Skeletal muscle tissue (tissue), 4 donors: ENCODE measurements around the gene MTRF1. TPM values are rescaled to one million over a fixed set of nuclear protein-coding genes. Genes with fewer than 3 reads are reported as not detected.
A peak's percentile ranks its signal among the peaks of the same experiment; 100 is the strongest.

ENCODE experiments used
- H3K27ac ChIP-seq: one replicate; pipeline ENCODE4 v1.7.0; 2013; ENCODE audit warnings: mild to moderate bottlenecking, low read depth, low read length, inconsistent platforms
- H3K27me3 ChIP-seq, 3 donors: one replicate each; pipeline ENCODE4 v1.7.0; 2013; ENCODE audit warnings: low read length in 3 of 3; ENCODE audit not compliant: control insufficient read depth in 3 of 3, insufficient read depth in 3 of 3
- H3K36me3 ChIP-seq, 3 donors: one replicate each; pipeline ENCODE4 v1.7.0; 2013; ENCODE audit warnings: low read length in 3 of 3; ENCODE audit not compliant: control insufficient read depth in 3 of 3, insufficient read depth in 3 of 3
- H3K4me1 ChIP-seq, 3 donors: one replicate each; pipeline ENCODE4 v1.7.0; 2013; ENCODE audit warnings: low read length in 3 of 3, mild to moderate bottlenecking in 3 of 3; ENCODE audit not compliant: control insufficient read depth in 3 of 3, insufficient read depth in 3 of 3
- H3K4me3 ChIP-seq, 3 donors: one replicate each; pipeline ENCODE4 v1.7.0; 2013; ENCODE audit warnings: low read length in 3 of 3
- H3K9ac ChIP-seq, 3 donors: one replicate each; pipeline ENCODE4 v1.7.0; 2013; ENCODE audit warnings: low read length in 3 of 3, mild to moderate bottlenecking in 3 of 3, moderate library complexity in 2 of 3, low read depth in 1 of 3
- H3K9me3 ChIP-seq, 3 donors: one replicate each; pipeline ENCODE4 v1.7.0; 2013; ENCODE audit warnings: low read length in 3 of 3; ENCODE audit not compliant: control insufficient read depth in 3 of 3
- total RNA-seq: library from RNA; depleted of rRNA; stranded (reverse); fragments of >200 nt; gene quantifications from one replicate; pipeline ENCODE4 v1.2.3, GENCODE V29; 2014
- donor health status: Osteomylitis.

MTRF1 gene
- total RNA-seq, 1 donor from 2014 or later, result 16.7 TPM

- Histone ChIP-seq H3K4me1 (no peaks in the 10 kb centered on the region), H3K4me3 (no peak overlapping the region), H3K9ac (no peak overlapping the region), H3K27me3 (no peaks in the 10 kb centered on the region), H3K36me3 (peaks cover 0 to 5% (median 3%) of the 10 kb centered on the region in 3 donors), H3K9me3 (peaks cover 0 to 2% (median 0%) of the 10 kb centered on the region in 3 donors), H3K27ac (no peak overlapping the region)
Observed at GRCh38 chr13:41212881-41213280, 50.5 kb downstream of the MTRF1 start.

- no peaks in the 10 kb centered on the region for H3K4me1 ChIP-seq
- no peak overlapping the region for H3K4me3 ChIP-seq
- H3K9me3 ChIP-seq, result peaks cover 0 to 2% (median 0%) of the 10 kb centered on the region in 3 donors
- no peak overlapping the region for H3K27ac ChIP-seq
- peaks cover 0 to 5% (median 3%) of the 10 kb centered on the region in 3 donors for H3K36me3 ChIP-seq
- no peaks in the 10 kb centered on the region for H3K27me3 ChIP-seq
- H3K9ac ChIP-seq, result no peak overlapping the region
Observed at GRCh38 chr13:41211062-41211461, 52.3 kb downstream of the MTRF1 start.

- H3K9me3 ChIP-seq, result peaks cover 0 to 2% (median 0%) of the 10 kb centered on the region in 3 donors
Observed at GRCh38 chr13:41206467-41206866, 56.9 kb downstream of the MTRF1 start.

GRCh38 chr13:41203810-41204209 lies 59.6 kb downstream of the MTRF1 start:
- Histone ChIP-seq H3K36me3 (no peaks in the 10 kb centered on the region), H3K4me1 (no peaks in the 10 kb centered on the region), H3K4me3 (no peak overlapping the region), H3K9me3 (peaks cover 0 to 2% (median 0%) of the 10 kb centered on the region in 3 donors), H3K9ac (no peak overlapping the region), H3K27ac (no peak overlapping the region), H3K27me3 (no peaks in the 10 kb centered on the region)

More at GRCh38 chr13:41206467-41206866, 56.9 kb downstream of the MTRF1 start:
- Histone ChIP-seq H3K36me3 (no peaks in the 10 kb centered on the region), H3K27ac (no peak overlapping the region), H3K4me3 (no peak overlapping the region), H3K27me3 (no peaks in the 10 kb centered on the region), H3K4me1 (no peaks in the 10 kb centered on the region), H3K9ac (no peak overlapping the region)

- Histone ChIP-seq H3K36me3 (no peaks in the 10 kb centered on the region), H3K27ac (no peak overlapping the region), H3K27me3 (no peaks in the 10 kb centered on the region), H3K9ac (no peak overlapping the region), H3K4me3 (no peak overlapping the region), H3K9me3 (no peaks in the 10 kb centered on the region), H3K4me1 (no peaks in the 10 kb centered on the region)
Observed at GRCh38 chr13:41200126-41200525, 63.2 kb downstream of the MTRF1 start.

- Histone ChIP-seq H3K9me3 (no peaks in the 10 kb centered on the region), H3K4me3 (no peak overlapping the region), H3K27me3 (no peaks in the 10 kb centered on the region), H3K9ac (no peak overlapping the region), H3K27ac (no peak overlapping the region), H3K4me1 (no peaks in the 10 kb centered on the region), H3K36me3 (no peaks in the 10 kb centered on the region)
Observed at GRCh38 chr13:41199526-41199925, 63.9 kb downstream of the MTRF1 start.

GRCh38 chr13:41199079-41199478 lies 64.3 kb downstream of the MTRF1 start:
- no peaks in the 10 kb centered on the region for H3K36me3 ChIP-seq
- H3K4me1 ChIP-seq, result peaks cover 0 to 2% (median 0%) of the 10 kb centered on the region in 3 donors
- no peaks in the 10 kb centered on the region for H3K9me3 ChIP-seq
- no peak overlapping the region for H3K9ac ChIP-seq
- no peak overlapping the region for H3K27ac ChIP-seq
- H3K27me3 ChIP-seq, result no peaks in the 10 kb centered on the region
- no peak overlapping the region for H3K4me3 ChIP-seq

- peaks cover 0 to 5% (median 0%) of the 10 kb centered on the region in 3 donors for H3K36me3 ChIP-seq
- no peak overlapping the region for H3K4me3 ChIP-seq
- H3K27me3 ChIP-seq, result no peaks in the 10 kb centered on the region
- peaks cover 14 to 25% (median 15%) of the 10 kb centered on the region in 3 donors for H3K4me1 ChIP-seq
- H3K27ac ChIP-seq, result no peak overlapping the region
- no peak overlapping the region for H3K9ac ChIP-seq
- no peaks in the 10 kb centered on the region for H3K9me3 ChIP-seq
Observed at GRCh38 chr13:41196620-41197019, 66.8 kb downstream of the MTRF1 start.

- Histone ChIP-seq H3K4me1 (peaks cover 14 to 25% (median 17%) of the 10 kb centered on the region in 3 donors), H3K4me3 (no peak overlapping the region), H3K27me3 (no peaks in the 10 kb centered on the region), H3K36me3 (peaks cover 0 to 5% (median 0%) of the 10 kb centered on the region in 3 donors), H3K27ac (no peak overlapping the region), H3K9me3 (no peaks in the 10 kb centered on the region), H3K9ac (no peak overlapping the region)
Observed at GRCh38 chr13:41196011-41196410, 67.4 kb downstream of the MTRF1 start.

GRCh38 chr13:41193919-41194824 lies 69.2 kb downstream of the MTRF1 start, which contains the start of gene KBTBD7:
Gene KBTBD7 (minus strand): TSS chr13:41194569. CDS start chr13:41194257, 312 bp downstream.
- Histone ChIP-seq H3K27ac (peak within 1 kb of the TSS; percentile 79), H3K36me3 (peaks cover 0 to 5% (median 0%) of the 10 kb centered on the region in 3 donors), H3K9me3 (no peaks in the 10 kb centered on the region), H3K4me1 (peaks cover 14 to 25% (median 22%) of the 10 kb centered on the region in 3 donors), H3K9ac (peak within 1 kb of the TSS; percentile 85 to 91 (median 88)), H3K4me3 (peak within 1 kb of the TSS; percentile 89 to 93 (median 92)), H3K27me3 (no peaks in the 10 kb centered on the region)
